Measurements from ENCODE around the gene DTNBP1.

Gene DTNBP1

GRCh38 chr6:15531973-15532372 is 130.9 kb downstream of the DTNBP1 start:
- H3K9me3 Mint-ChIP-seq, result no peaks in the 10 kb centered on the region
- peaks cover 49% of the 10 kb centered on the region for H3K36me3 Mint-ChIP-seq
- peak overlapping the region; percentile 26 for H3K27ac Mint-ChIP-seq
- DNase-seq (ENCODE audit: low spot score in 2 of 2) (no peak), ATAC-seq (no peak)
- no peak overlapping the region for H3K4me3 Mint-ChIP-seq
- H3K4me1 Mint-ChIP-seq, result peaks cover 13% of the 10 kb centered on the region

- peaks cover 58% of the 10 kb centered on the region for H3K36me3 Mint-ChIP-seq
- H3K9me3 Mint-ChIP-seq, result peaks cover 1% of the 10 kb centered on the region
- H3K4me3 Mint-ChIP-seq, result no peak overlapping the region
- ATAC-seq (no peak), DNase-seq (ENCODE audit: low spot score in 2 of 2) (no peak)
- peaks cover 16% of the 10 kb centered on the region for H3K4me1 Mint-ChIP-seq
- peak overlapping the region; percentile 26 for H3K27ac Mint-ChIP-seq
Measured at GRCh38 chr6:15530411-15530810, 132.4 kb downstream of the DTNBP1 start.

GRCh38 chr6:15528870-15529269 is 134.0 kb downstream of the DTNBP1 start:
- ATAC-seq (no peak), DNase-seq (ENCODE audit: low spot score in 2 of 2) (no peak)
- peaks cover 68% of the 10 kb centered on the region for H3K36me3 Mint-ChIP-seq
- peak overlapping the region; percentile 69 for H3K27ac Mint-ChIP-seq
- H3K4me1 Mint-ChIP-seq, result peaks cover 12% of the 10 kb centered on the region
- no peak overlapping the region for H3K4me3 Mint-ChIP-seq
- peaks cover 2% of the 10 kb centered on the region for H3K9me3 Mint-ChIP-seq

- Mint-ChIP-seq H3K27ac (peak overlapping the region; percentile 69), H3K9me3 (peaks cover 2% of the 10 kb centered on the region), H3K36me3 (peaks cover 68% of the 10 kb centered on the region), H3K4me1 (peaks cover 7% of the 10 kb centered on the region), H3K4me3 (no peak overlapping the region)
- DNase-seq (ENCODE audit: low spot score in 2 of 2), result no peak
- ATAC-seq, result no peak
Measured at GRCh38 chr6:15527838-15528617, 134.8 kb downstream of the DTNBP1 start.

- Mint-ChIP-seq H3K36me3 (peaks cover 68% of the 10 kb centered on the region), H3K4me3 (no peak overlapping the region), H3K4me1 (peaks cover 22% of the 10 kb centered on the region), H3K27ac (peak overlapping the region; percentile 27), H3K9me3 (peaks cover 2% of the 10 kb centered on the region)
- ATAC-seq (peak; percentile 27), DNase-seq (ENCODE audit: low spot score in 2 of 2) (no peak)
Measured at GRCh38 chr6:15526212-15526701, 136.6 kb downstream of the DTNBP1 start.

- Mint-ChIP-seq H3K4me1 (peaks cover 29% of the 10 kb centered on the region), H3K9me3 (peaks cover 2% of the 10 kb centered on the region), H3K27ac (peak overlapping the region; percentile 27), H3K4me3 (no peak overlapping the region), H3K36me3 (peaks cover 68% of the 10 kb centered on the region)
- ATAC-seq (no peak), DNase-seq (ENCODE audit: low spot score in 2 of 2) (no peak)
Measured at GRCh38 chr6:15524861-15525401, 137.9 kb downstream of the DTNBP1 start.

- H3K4me3 Mint-ChIP-seq, result no peak overlapping the region
- DNase-seq (ENCODE audit: low spot score in 2 of 2), result no peak
- peak overlapping the region; percentile 76 for H3K27ac Mint-ChIP-seq
- peaks cover 73% of the 10 kb centered on the region for H3K36me3 Mint-ChIP-seq
- ATAC-seq, result no peak
- peaks cover 29% of the 10 kb centered on the region for H3K4me1 Mint-ChIP-seq
- H3K9me3 Mint-ChIP-seq, result peaks cover 2% of the 10 kb centered on the region
Measured at GRCh38 chr6:15523679-15524630, 138.9 kb downstream of the DTNBP1 start.

- H3K36me3 Mint-ChIP-seq, result peaks cover 83% of the 10 kb centered on the region
- H3K9me3 Mint-ChIP-seq, result peaks cover 2% of the 10 kb centered on the region
- no peak overlapping the region for H3K4me3 Mint-ChIP-seq
- peaks cover 29% of the 10 kb centered on the region for H3K4me1 Mint-ChIP-seq
- no peak for ATAC-seq
- H3K27ac Mint-ChIP-seq, result peak overlapping the region; percentile 83
- no peak for DNase-seq (ENCODE audit: low spot score in 2 of 2)
Measured at GRCh38 chr6:15522856-15523529, 139.8 kb downstream of the DTNBP1 start.

GRCh38 chr6:15522427-15522826 is 140.4 kb downstream of the DTNBP1 start:
- H3K9me3 Mint-ChIP-seq, result peaks cover 2% of the 10 kb centered on the region
- DNase-seq (ENCODE audit: low spot score in 2 of 2), result no peak
- peak; percentile 60 for ATAC-seq
- H3K4me1 Mint-ChIP-seq, result peaks cover 29% of the 10 kb centered on the region
- H3K4me3 Mint-ChIP-seq, result no peak overlapping the region
- H3K36me3 Mint-ChIP-seq, result peaks cover 89% of the 10 kb centered on the region
- peak overlapping the region; percentile 83 for H3K27ac Mint-ChIP-seq

GRCh38 chr6:15522026-15522425 is 140.8 kb downstream of the DTNBP1 start:
- Mint-ChIP-seq H3K27ac (peak overlapping the region; percentile 83), H3K4me1 (peaks cover 29% of the 10 kb centered on the region), H3K36me3 (peaks cover 91% of the 10 kb centered on the region), H3K4me3 (no peak overlapping the region), H3K9me3 (peaks cover 2% of the 10 kb centered on the region)
- ATAC-seq (no peak), DNase-seq (ENCODE audit: low spot score in 2 of 2) (no peak)

- Mint-ChIP-seq H3K36me3 (peaks cover 91% of the 10 kb centered on the region), H3K9me3 (peaks cover 2% of the 10 kb centered on the region), H3K27ac (peak overlapping the region; percentile 83), H3K4me3 (no peak overlapping the region), H3K4me1 (peaks cover 29% of the 10 kb centered on the region)
- DNase-seq (ENCODE audit: low spot score in 2 of 2), result no peak
- ATAC-seq, result no peak
Measured at GRCh38 chr6:15521582-15521981, 141.2 kb downstream of the DTNBP1 start.

- Mint-ChIP-seq H3K27ac (peak overlapping the region; percentile 51), H3K4me1 (peaks cover 22% of the 10 kb centered on the region), H3K9me3 (peaks cover 2% of the 10 kb centered on the region), H3K4me3 (no peak overlapping the region), H3K36me3 (peaks cover 97% of the 10 kb centered on the region)
- ATAC-seq (no peak), DNase-seq (ENCODE audit: low spot score in 2 of 2) (no peak)
Measured at GRCh38 chr6:15520626-15521203, 142.1 kb downstream of the DTNBP1 start.

- H3K4me1 Mint-ChIP-seq, result peaks cover 21% of the 10 kb centered on the region
- DNase-seq (ENCODE audit: low spot score in 2 of 2), result no peak
- H3K9me3 Mint-ChIP-seq, result no peaks in the 10 kb centered on the region
- ATAC-seq, result no peak
- H3K4me3 Mint-ChIP-seq, result no peak overlapping the region
- peaks cover 98% of the 10 kb centered on the region for H3K36me3 Mint-ChIP-seq
- H3K27ac Mint-ChIP-seq, result peak overlapping the region; percentile 64
Measured at GRCh38 chr6:15519681-15520080, 143.1 kb downstream of the DTNBP1 start.

- H3K27ac Mint-ChIP-seq, result peak overlapping the region; percentile 64
- no peak for DNase-seq (ENCODE audit: low spot score in 2 of 2)
- H3K4me3 Mint-ChIP-seq, result no peak overlapping the region
- ATAC-seq, result no peak
- peaks cover 26% of the 10 kb centered on the region for H3K4me1 Mint-ChIP-seq
- H3K36me3 Mint-ChIP-seq, result peaks cover 100% of the 10 kb centered on the region
- no peaks in the 10 kb centered on the region for H3K9me3 Mint-ChIP-seq
Measured at GRCh38 chr6:15518878-15519277, 143.9 kb downstream of the DTNBP1 start.
